Hypothalamus (tissue), 51 donors: Measurements from ENCODE around the gene TP53TG5.
A peak's percentile ranks its signal among the peaks of the same experiment; 100 is the strongest.

Source experiments
- DNase-seq, 51 donors: peaks; one replicate each; lab custom pipeline; 2025; lab: John Stamatoyannopoulos, UW

Gene TP53TG5

DNA sequence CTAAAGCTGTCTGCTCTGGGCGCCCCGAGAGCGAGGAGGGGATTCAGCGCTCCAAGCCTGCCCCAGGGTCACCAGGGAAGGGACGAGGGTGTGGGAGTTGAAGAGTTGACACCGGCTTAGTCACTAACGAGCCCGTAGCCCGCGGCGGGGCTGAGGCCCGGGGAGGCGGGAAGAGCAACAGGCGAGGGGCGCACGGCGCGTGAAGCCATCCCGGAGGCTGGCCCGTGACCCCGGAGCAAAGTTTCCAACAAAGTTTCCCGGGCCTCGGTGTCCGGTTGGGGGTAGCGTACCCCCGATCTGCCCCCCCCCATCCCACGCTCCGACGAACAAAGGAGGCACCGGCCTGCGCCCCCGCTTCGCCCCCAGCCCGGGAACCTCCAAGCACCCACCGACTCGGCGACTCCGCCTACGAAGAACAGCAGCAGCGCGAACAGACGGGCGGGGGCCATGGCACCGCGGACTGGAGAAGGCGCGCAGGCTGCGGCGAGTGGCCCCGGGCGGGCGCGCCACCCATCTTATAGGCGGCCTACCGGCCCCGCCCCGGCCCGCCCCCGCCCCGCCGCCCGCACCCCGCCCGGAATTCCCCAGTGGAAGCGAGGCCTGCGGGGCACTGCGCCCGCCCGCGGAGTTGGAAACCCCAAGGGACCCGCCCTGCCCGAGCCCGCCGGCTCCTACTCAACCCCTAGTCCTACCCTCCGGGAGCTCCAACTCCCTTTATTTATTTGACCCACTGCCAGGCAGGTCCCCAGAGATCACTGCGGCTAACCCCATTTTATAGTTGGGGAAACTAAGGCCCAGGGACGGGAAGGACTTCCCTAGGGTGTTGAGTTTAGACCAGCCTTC lies 30.0 kb downstream of the TP53TG5 start, which contains the start of gene SDC4:
Gene SDC4, minus strand, starts transcription at position 489 of the 843 bp plus-strand sequence. Its CDS starts 40 bp downstream, at position 449.
- peak in 31 of 51 donors; percentile 10 to 72 (median 43) for DNase-seq

DNA sequence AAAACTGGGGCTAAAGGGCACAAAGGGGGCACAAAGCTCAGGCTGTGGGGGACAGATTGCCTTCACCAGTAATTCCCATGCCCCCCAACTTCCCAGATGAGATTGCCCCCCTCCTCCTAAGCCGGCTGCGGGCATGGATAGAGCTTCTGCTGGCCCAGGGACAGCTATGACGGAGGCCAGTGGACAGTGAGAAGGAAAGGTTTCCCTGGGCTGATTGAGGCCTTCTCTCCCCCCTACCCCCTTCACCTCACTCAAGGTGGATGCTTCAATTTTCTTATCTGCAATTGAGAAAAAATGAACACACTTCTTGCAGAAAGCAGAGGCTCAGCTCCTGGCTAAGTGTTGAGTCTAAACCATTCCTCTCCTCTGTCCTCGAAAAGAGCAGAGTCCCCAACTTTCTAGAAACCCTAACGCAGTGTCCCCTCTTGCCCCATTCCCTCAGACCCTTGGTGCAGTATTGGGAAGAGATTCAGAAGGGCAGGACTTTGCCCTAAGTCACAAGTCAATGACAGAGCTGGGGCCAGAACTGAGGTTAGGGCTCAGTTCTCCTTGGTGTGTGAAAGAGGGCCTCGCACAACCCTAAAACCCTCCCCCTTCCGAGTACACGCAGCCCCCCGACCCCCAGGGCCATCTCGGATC lies 30.7 kb downstream of the TP53TG5 start:
- DNase-seq, result no peak

GRCh38 chr20:45346851-45347250 lies 31.3 kb downstream of the TP53TG5 start:
- no peak for DNase-seq

DNA sequence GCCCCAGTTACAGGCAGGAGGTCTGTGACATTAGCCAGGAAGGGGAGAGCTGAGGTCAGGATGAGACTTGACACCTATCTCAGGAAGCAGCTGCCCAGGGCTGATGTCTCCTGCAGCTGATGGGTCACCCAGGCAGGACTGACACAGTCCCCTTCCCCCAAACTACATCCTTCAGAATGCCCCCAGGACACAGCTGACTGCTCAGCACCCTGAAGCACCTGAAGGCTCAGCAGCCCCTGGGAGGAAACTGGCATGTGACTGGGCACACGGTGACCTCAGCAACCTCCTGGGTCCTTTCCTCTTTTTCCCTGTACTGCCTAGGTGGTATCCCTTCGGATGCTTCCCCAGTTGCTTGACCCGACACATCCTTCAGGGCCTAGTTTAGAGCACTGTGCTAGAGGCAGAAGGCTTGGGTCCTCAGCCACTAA lies 31.8 kb downstream of the TP53TG5 start:
- no peak for DNase-seq

DNA sequence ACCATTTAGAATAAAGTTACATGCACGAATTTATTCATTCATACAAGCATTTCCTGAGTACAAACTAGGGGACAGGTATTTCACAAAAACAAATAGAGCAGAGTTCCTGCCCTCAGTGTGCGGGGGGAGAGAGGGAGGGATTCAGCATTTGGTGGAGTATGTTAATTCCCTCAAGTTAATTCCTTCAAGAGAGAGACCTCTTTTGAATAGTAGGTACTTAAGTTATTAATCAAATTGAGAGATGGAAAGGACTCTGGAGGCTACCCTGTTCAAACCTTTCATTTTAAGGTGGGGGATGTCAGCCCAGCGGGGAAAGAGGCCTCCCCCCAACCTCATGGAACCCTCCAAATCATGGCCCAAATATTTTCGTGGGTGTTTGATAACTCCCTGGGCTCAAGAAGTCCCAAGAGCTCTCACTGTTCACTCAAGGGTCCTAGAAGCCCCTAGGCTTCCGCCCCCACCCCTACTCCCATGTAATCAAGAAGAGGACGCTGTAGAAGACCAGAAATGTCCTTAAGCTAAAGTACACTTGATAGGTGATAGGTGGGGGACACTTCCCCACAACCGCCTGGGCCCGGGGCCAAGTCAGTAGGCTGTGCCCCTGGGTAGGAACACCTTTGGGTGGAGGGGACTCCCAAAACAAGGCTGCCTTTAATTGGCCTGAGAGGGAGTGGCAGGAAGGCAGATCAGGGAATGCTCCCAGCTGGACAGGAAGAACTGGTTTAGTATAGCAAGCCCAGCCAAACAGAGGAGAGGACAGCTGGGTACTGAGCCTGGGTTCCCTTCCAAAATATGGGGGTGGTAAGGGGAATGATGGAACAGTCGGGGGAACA lies 32.8 kb downstream of the TP53TG5 start:
- peak in 1 of 51 donors; percentile 18 for DNase-seq

- DNase-seq, result peak in 32 of 51 donors; percentile 6 to 79 (median 50)
Observed at GRCh38 chr20:45344168-45344860, 33.8 kb downstream of the TP53TG5 start.

DNA sequence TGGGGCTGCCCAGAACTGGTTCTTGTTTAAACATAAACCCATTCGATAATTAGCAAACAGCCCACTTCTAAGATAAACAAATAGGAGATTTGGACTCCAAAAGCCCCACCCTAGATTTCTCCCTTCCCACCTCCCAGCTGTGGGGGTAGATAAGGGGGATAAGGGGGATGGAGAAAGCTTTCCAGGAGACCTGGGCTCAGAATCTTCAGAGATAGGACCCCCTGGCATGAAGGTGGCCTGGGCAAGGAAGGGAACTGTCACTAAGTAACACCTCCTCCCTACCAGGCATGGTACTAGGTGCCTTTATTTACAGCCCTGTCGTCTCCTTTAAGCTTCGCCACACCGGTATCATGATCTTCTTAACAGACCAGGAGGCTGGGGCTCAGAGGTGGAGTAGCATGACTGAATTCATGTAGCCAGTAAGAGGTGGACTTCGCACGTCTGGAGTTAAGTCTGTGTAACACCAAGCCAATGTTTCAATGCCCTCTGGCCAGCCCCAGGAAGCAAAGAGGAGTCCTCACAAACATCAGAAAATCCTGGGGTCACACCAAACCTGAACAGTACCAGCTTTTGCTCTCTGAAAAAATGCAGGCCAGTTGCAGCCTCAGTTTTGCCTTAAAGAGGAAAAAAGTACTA lies 34.5 kb downstream of the TP53TG5 start:
- DNase-seq, result no peak

DNA sequence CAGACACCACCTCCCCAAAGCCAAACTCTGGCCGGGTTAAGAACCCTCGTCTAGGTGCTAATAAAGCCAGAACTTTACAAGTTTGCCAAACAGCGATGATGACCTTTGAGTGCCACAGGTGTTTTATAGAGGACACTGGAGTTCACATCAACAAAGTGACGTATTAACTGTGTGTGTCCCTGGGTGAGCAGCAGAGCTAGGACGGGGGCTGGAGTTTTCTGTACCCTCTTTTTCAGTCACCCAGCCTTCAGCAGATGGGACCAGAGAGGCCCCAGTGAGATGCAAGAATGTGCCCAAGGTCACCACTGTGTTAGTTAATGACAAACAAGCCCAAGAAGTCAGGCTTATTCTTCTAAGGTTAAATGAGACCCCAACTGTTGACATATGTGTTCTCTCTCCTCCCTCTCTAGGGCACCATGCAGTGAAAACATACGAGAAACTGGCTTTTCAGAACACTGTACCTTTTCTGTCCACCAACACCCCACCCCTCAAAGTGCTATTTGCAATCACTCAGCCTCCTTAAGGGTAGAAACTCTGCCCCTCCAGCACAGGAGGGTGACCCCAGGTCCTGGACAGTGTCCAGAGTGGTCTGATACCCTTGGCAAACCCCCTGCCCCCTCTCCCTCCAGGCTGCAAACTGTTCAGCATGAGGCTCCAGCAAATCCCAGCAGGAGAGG lies 35.1 kb downstream of the TP53TG5 start:
- no peak for DNase-seq

- peak in 40 of 51 donors; percentile 16 to 77 (median 52) for DNase-seq
Observed at GRCh38 chr20:45341939-45342854, 35.9 kb downstream of the TP53TG5 start.

GRCh38 chr20:45341579-45341938 lies 36.6 kb downstream of the TP53TG5 start:
- DNase-seq, result peak in 1 of 51 donors; percentile 56

DNA sequence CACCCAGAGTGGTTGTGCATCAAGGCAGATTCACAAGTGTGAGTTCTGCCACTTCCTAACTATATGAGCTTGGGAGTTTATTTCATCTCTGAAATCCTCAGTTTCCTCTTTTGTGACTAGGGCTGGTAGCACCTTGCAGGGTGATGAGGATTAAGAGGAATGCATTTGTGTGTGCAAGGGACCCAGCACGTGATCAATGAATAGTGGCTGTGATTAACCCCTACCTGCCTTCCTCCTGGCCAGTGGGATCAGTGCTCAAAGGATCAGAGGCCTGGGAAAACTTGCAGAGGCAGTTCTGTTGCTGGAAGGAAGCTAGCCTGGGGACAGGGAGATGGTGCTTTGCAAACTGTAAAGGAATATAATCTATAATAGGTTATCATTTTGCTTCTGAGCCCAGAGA lies 37.2 kb downstream of the TP53TG5 start:
- no peak for DNase-seq

- DNase-seq, result no peak
Observed at GRCh38 chr20:45340236-45340847, 37.8 kb downstream of the TP53TG5 start.

DNA sequence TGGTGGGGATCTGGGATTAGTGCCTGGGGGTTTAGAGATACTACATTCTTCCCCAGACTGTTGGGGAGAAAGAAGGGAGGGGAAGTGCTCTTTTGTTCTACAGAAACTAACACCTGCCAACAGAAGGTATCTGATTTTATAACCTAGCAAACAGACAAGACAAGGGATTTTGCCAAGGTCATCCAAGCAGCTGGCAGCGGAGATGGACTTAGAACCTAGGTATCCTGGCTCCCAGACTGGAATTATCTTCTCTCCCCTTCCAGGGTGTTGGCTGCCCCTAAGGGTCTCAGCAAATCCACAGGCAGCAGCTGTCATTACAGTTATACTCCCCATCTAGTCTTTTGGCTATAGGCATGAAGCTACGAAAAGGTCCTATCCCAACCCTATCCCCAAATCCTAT lies 38.3 kb downstream of the TP53TG5 start:
- no peak for DNase-seq

DNA sequence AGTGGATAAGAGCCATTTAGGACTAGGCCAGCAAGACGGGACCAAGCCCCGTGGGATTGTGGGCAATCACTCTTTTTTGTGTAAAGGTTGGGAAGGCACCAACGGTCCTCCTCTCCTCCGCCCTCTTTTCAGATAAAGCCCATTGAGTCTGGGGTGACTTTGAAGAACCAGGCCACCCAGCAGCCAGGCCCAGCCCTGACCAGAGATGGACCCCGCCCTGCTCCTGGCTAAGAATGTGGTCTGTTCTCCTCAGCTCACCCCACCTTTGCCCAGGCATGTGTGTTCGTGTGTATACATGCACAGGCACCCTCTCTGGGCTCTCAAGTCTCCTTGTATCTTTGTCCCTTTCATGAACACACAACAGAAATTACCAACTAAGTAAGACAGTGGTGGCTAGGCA lies 39.0 kb downstream of the TP53TG5 start:
- no peak for DNase-seq

DNA sequence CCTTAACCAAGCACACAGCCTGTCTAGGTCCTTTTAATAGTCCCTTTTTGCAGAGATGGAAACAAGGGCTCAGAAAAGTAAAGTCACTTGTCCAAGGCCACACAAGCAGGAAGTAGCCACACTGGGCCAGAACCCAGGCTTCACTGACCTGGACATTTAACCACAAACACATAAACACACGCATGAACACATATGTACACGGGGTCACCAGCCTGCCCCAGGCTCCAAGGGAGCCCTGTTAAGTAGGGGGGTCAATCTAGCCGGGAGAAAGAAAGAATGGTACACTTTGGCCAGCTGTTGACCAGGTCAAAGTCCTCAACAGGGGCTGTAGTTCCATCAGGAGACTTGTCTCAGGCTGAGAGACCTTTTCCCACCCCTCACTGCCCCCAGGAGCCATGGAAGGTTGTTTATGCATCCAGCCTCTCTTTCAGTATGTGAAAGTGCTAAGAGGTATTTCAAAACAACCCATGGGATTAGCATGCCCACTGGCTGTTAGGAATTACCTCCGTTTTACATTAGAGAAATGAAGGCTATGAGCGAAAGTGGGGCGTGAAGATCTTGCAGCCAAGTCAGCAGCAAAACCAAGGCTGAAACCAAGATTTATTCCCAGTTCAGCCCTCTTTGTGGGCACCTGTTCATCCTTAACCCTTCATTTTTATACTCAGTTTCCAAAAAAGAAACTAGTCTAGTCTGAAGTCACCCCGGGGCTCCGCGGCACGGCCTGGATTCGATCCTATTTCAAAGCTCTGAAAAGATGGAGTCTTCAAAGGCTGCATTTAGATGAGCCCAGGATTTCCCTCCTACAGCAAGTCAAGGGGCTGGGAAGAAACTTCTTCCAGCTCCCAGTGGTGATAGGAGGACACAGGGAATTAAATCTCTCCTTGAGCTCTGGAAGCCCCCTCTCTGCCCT lies 39.7 kb downstream of the TP53TG5 start:
- DNase-seq, result no peak

DNA sequence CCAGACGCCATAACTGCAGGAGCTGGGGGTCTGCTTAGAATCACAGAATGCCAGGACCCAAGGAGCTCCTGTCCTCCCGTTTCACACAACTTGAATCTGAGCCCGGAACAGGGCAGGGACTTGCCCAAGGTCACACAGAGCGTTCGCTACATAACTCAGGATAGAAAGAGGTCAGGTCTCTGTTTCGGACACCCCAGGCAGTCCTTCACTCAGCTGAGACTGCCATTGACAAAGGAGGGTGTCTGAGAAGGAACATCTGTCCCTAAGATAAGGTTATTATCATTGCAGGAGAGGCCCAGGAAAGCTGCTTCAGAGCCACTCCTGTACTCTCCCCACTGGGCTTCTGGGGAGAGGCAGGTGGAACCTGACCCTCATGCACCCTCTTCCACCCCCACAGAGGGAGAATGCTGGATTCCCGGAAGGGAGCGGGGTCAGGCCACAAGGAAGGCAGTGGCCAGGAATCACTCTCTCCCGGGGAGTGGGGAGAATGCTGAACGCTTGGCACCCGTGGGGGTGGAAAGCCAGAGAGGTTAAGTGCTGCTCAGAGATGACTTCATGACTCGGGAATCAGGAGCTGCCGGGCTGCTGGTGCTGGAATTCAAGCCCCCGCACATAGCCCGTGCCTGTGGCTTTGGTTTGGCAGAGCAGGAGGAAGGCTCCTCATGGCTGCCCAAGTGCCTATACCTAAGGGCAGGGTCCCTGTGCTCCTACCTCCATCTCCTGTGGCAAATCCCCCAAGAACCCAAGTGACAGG lies 40.6 kb downstream of the TP53TG5 start:
- DNase-seq, result peak in 5 of 51 donors; percentile 12 to 51 (median 38)
